GM19467 (cell line): ENCODE results near the gene RTL10.

ENCODE experiments used
- ATAC-seq: cut with Tn5 transposase; IDR thresholded peaks from one replicate; pipeline ENCODE4 v1.9.1; 2021; ENCODE audit warnings: mild to moderate bottlenecking, moderate library complexity; ENCODE audit not compliant: unreplicated experiment

Gene RTL10

DNA sequence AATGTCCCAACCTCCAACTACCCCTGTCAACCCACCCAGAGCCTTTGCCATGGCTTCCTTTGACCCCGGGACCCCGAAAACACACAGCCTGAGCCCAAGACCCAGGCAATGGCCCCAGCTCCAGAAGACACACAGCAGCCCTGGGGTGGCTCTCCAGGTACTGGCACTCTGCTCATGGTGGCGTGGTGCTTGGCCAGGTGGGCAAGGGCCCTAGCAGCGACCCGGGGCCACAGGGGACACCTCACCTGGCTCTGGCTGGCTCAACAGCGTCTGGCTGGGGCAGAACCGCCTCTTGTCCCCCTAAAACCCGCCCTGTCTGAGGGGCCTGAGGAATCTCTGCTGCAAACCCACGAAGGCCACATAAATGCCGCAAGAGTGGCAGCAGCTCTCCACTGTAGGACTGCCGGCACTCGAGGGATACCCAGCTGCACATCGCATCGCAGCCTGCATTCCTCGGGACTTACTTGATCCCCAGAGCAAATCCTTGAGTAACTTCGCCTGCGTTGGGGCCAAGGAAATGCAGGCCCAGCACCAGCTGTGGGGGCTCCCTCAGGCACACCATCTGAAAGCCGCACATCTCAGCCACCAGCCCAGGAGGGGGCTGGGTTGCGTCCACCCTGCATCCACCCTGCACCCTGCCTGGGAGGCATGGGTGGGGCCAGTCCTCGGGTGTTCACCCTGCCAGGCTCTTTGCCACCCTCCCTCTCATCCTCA is 23.1 kb upstream of the RTL10 start:
- ATAC-seq: no peak

DNA sequence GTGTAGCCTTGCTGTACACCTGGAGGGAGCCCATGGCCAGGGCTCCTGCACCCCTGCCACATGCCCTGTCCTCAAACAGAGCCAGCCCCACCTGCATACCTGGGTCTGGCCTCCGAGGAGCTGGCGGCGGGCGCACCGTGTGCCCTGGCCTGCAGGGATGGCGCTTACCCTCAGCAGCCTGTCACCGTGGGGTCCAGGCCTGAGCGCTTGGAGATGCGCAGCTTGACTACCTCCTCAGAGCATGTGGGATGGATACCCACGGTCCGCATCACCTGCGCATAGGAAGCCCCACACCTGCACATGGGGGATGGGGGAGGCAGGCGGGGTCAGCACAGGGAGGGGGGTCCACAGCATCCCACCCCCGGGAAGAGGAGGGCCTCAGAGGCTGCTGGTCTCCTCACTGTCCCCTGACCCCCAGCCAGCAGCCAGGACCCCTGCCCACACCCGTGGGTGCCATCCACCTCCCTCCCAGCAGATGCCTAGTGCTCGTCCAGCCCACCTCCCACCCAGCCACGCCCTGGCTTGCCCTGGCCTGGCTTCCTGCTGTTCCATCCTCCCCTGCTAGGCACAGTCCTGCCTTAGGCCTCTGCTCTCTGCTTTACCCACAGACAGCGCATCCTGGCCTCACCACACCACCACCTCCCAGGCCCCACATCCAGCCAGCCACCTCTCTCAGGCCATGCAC is 22.4 kb upstream of the RTL10 start:
- ATAC-seq: no peak

DNA sequence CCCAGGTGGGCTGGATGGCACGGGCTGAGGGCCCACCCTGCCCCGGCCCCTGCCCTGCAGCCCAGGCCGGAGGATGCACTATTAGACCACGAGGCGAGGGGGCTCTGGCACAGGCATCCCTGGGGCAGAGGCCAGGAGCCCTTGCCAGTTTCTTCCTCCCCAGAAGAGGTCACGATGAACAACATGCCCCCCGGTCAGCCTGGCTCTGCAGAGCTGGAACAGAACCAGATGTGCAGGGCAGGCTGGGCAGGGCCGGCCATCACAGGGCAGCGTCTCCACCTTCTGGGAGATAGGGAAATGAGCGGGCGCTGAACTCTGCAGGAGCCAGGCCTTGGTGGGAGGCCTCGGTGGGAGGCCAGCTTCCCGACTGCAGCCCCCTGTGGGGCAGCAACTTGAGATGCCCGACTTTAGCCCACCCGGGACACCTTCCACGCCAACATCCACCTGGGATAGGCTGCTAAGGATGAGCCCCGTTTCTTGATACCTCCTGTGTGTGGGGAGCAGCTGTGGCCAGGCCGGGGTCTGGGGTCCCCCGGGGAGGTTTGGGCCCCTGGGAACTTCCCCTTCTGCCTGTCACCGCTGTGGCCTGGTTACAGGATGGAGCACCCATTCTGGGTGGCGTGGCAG is 21.8 kb upstream of the RTL10 start:
- ATAC-seq: no peak

DNA sequence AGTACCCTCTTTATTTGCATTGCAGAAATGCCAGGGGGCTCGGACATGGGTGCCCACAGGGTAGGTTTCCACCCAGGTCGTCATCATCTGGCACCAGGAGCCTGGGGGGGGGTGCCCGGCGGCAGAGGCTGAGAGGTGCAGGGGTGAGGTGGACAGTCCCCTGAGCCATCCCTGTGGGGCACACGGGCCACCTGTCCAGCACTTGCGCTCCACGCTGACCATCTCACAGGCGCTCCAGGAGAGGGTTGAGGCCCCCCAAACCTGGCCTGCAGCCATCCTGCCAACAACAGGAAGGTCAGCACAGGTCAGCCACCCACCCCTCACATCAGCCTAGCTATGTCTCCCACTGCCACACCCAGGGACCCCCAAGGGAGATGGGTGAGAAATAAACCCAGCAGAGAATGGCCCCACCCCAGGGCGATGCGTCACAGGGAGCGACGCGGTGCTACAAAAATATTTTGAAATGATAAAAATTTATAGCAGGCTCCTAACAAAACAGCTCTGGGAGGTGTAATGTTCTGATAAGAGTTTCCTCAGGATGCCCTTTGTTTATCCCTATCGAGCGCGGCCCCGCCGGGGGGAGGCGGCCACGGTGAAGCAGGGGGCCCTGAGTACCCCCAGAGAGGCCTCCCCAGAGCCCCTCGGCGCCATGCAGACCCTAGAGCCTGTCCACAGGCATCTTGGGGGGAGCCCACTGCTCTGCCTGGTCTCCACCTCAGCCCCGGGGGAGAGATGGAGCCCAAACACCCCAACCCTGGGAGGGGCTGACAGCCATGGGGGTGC is 21.0 kb upstream of the RTL10 start:
- no peak for ATAC-seq

DNA sequence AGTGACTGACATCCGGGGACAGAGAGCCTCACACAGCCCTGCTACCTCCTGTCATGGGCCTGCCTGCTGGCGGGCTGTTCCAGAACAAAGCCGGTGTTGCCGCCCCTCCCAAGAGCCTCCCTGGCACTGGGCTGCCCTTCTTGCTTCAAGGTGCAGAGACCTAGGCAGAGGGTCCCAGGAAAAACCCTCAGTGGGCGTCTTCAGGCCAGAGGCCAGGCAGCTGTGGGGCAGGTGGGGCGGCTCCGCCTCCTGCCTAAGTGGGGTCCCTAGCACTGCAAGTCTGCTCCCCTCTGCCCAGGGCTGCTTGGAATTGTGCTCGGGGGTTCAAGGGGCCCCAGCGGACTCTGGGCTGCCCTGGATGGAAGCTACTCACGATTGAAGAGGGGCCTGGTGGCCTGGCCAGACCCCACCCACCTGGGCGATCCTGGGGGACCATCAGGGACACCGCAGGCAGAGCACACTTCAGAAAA is 20.4 kb upstream of the RTL10 start:
- no peak for ATAC-seq

DNA sequence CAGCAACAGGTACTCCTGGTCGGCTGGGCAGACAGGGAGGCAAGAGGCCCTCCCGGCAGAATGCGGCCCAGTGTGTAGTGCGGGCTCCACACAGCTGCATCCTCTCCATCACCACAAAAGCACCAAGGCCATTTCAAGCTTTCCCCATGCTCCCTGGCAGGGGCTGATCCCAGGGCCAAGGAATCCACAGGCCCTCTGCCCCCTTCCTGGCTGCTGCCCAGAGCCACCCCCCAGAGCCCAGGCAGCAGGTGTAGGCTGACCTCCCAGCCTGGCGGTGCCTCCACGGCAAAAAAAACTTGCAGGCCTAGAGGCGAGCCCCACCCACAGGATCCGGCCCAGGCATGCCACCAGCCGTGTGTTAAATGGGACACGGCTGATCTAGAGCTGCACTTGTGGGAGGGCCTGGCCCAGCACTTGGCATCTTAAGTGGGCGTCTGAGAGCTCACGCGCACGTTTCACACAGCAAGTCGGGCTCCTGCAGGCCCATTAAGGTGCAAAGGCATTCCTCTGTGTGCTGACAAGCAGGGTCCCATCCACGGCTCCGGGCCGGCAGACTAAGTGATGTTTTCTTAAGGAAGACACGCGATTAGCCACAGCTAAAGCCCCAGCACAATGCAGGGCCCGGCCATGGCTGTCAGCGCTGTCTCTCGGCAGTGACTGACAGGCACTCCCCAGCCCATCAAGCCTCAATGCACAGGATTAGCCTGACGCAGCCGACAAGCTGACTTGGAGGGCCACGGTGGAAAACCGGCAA is 19.8 kb upstream of the RTL10 start:
- no peak for ATAC-seq

DNA sequence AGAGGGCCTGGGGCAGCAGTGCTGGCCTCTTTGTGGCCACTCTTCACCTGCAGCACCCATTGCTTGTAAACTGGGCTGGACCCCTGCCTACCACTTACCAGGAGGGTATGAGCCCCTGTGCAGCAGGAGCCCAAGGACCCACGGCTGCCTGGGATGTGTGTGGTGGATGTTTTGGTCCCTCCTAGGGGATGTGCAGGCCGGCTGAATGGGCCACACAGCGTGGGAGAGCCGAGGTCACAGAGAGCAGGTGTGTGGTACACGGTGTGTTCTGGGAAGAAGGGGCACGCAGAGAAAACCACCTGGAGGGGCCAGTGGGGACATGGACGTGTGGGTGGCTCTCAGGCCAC is 19.3 kb upstream of the RTL10 start:
- no peak for ATAC-seq

DNA sequence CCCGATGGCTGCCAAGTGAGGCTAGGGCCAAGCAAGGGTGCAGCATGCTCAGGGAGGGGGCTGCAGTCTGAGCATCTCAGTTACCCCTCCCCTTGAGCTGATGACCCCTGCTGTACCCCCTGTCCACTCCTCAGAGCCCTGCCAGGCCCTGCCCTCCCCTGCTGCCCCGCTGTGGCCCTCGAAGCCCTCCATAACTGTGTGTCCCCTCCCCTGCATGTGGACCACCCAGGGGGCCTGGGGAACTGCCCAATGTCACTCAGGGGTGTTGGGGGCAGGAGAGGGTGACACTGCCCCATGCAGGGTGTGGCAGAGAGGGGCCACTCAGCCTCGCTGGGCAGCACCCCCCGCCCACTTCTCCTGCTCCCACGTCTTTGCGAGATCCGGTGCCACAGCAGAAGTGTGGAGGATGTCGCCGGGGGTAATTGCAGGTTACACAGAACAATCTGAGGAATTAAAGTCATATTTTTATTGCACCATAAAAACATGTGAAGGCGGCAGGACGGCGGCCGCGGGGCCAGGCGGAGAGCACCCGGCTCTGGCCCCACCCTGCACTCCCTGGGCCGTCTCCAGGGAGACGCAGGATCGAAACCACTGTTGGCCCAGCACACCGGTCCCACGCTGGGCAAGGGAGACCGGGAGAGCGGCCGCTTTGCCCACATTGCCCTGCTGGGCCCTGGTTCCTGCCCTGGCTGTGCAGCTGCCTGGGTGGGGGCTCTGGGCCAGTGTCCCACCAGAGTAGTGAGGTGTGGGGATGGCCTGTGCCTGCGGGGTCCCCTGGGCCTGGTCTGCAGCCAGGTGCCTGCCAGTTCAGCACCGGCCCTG is 18.7 kb upstream of the RTL10 start:
- no peak for ATAC-seq

DNA sequence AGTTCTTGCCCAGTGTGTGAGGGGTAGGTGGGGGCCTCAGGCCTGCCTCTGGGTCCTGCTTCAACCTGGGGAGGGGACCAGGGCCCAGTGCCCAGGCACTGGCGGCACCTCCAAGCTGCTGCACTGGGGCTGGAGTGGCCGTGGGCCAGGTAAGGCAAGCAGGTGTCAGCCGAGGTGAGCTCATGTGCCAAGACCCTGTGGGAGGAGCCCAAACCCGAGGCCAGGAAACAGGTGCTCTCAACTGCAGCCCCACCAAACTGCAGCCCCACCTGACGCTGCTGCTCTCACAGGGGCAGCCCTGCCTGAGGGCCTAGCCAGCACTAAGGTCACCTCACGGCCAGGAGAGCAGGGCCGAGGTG is 18.1 kb upstream of the RTL10 start:
- ATAC-seq: no peak

DNA sequence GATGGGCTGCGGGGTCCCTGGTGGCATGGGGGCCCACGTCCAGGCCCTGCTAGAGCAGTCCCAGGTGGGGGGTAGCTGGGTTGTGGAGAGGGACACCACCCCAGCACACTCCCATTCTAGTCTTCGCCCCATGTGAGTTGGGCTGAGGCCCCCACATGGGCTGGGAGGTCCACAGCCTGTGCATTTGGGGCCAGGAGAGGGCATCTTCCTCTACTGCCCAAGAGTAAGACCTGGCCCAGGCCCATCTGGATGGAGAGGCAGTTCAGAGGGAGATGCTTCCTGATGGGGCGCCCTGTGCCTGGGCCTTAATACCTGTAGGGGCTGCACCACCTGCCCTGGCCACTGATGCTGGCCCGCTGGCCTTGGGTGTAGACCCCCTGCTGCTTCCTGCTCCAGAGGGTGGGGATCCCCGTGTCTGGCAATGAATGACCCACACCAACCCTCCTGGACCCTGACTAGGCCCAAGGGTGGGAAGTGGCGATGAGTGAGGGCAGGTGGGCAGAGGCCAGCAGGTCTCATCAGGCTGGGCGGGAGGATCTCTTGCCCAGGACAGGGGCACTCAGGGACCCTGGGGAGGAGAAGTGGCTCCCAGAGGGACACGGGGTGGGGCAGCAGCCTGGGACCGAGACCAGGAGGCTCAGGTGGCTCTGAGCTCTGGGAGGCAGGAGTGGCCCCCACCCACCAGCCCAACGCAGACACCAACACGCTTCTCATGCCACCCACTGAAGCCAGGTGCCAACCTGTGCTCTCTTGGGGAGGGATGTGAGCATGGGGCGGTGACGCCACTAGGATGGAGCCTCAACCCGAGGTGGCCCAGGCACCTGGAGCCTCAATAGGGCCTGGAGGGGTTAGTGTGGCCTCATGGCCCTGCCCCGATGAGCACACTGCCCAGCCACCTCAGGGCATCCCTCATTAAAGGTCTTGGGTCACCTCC is 17.4 kb upstream of the RTL10 start:
- ATAC-seq: no peak

DNA sequence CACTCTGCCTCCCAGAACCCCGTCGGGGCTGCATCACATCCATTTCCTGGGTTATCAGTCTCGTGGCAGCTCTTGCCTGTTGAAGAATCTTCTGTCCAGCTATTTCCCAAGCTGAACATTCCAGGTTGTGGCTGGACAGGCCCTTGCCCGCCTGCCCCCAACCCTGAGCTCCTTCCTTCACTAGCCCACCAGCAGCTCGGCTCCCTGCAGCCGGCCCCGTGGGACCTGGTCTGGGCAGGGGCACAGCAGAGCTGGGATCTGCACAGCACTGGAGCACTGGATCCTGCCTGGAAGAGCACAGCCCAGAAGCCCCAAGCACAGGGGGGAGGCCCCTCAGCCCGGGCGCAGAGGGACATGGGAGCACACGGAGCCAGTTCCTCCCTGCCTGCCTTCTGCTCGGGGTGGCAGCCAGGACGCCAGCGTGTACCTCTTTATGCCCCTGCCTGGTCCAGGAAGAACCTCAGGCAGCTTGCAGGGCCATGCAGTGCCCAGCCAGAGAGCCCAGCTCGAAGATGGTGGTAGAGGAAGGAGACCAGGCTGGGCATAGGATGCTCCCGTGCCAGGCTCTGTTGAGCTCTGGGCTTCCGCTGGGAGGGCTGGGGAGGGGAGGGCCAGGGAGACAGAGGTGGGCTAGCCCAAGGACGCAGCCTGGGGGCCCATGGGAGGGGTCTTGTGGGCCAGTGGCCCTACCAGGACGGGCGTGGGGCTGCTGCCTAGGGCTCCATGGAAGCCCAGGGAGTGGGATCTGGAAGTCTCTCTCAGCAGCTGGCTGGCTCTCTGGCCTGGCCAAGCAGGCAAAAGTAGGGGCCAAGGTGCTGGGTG is 16.6 kb upstream of the RTL10 start:
- ATAC-seq: no peak

DNA sequence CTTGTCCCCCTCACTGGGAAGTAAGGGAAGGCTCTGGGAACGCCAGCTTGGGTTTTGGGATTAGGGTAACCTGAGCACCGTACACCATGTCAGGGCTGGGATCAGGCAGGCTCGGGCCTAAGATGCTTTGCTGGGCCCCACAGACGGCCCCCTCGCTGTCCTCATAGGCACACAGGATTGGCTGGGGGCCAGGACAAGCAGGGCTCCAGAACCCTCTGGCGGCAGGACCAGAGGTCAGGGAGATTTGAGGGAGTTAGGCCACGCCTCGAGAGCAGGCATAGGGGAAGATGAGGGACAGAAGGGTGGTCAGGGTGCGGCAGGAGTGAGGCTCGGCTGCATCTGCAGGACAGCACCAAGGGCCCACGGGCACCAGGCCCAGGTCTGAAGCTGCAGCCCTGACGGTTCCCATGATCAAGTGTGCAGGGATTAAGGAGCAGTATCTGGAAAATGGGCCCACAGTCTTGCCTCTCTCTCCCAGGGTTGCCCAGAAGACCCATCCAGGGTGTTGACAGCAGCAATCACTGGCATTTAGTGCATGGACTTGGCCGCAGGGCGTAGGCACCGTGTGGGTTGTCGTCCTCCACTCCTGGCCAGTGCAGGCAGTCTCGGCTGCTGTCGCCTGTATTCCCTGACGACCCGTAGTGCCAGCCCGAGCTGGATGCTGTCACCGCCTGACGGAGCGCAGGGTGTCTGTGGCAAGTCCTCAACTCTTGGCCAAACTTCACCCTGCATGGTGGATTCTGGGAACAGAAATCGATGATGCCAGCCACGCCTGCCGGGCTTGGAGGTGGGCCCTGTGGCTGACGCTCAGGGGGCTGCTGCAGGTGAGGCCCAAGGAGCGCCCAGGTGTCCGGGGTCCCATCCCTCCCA is 15.7 kb upstream of the RTL10 start:
- ATAC-seq: no peak

DNA sequence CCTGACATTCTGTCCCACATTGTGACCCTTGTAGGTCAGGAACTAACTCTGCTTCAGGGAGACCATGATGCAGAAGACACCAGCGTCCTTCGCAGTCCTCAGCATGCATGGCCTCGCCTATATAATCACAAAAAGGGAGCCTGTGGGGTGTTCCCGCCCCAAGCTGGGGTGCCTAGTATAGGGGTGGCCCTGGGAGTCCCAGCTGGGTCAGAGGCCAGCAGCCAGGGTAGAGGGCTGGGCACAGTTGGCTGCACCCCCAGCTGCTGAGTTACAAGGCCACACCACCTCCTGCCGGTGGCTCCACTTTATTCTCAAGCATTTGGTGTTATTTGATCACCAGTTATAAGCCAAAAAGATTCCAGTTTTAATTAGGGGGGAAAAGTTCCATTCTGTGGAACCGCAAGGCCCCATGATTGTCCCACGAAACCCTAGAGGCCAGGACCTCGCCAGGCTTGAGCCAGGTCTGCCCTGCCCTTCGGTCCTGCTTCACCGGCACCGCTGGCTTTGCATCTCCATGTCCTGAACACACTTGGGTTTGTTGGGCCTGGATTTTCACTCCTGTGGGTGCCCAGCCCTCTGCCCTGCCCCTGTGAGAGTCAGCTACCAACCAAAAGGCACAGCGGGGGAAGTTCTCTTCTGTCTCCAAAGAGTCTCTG is 15.0 kb upstream of the RTL10 start:
- no peak for ATAC-seq

DNA sequence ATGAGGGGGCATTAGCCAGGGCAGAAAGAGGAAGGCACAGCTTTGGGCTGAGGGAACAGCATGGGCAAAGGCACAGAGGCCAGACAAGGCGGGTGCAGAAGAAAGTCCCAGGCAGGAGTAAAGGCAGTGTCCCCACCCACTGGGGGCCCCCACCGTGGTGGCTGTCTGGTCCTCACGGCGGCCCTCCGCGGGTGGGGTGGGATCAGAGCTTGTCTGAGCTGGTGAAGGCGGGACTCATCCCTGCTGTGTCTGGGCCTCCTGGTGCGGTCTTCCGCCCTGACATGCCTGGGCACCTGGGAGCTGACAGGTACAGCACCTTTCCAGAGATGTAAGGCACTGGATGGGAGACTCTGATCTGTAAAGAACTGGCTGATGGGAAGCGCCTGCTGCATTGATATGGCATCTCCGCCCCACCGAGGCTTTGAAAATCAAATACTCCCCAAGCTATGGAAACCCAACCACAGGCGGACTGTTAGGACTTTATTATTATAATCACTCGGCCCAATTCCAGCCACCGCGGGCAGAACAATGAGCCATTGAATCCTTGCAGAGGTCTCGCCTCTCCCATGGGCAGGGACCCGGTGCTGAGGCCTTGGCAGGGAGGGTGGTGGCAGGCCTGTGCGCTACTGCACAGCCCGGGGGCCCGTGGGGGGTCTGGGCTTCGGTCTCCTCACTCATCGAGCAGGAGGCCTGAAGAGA is 14.2 kb upstream of the RTL10 start:
- ATAC-seq: no peak

DNA sequence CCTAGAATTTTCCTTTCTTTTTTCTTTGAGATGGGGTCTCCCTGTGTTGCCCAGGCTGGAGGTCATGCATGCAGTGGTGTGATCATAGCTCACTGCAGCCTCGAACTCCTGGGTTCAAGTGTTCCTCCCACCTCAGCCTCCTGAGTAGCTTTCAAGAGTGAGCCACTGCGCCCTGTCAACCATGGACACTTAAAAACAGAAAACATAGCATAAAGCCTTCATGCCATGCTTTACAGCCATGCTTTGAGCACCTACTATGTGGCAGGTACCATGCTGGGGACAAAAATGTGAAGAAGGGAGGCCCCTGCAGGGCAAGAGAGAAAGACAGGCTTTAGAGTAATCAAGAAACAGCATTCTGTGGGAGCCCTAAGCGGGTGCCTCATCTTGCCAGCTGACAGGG is 13.7 kb upstream of the RTL10 start:
- ATAC-seq: no peak

DNA sequence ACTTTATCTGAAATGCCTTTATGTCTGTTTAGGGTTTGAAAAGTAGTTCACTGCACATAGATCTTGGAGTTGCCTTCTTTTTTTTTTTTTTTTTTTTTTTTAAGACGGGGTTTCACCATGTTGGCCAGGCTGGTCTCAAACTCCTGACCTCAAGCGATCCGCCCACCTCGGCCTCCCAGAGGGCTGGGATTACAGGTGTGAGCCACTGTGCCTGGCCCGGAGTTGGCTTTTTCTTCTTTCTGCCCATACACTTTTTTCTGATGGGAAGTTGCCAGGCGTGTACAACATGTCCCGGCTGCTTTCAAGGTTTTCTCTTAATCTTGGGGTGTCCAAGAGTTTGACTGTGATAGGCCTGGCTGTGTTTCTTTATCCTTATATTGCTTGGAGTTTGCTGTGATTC is 12.9 kb upstream of the RTL10 start:
- no peak for ATAC-seq
